ENCODE results near the gene EEF1B2.

- TF ChIP-seq CTCF (IDR thresholded peaks at IDR 0.05; ENCODE audit: borderline replicate concordance, extremely low read depth, low read length, poor library complexity, severe bottlenecking), result no peak
- TF ChIP-seq EZH2 (IDR thresholded peaks at IDR 0.05; ENCODE audit: borderline replicate concordance, low read depth, low read length, severe bottlenecking), result no peak
Observed at GRCh38 chr2:206193671-206194357, 34.1 kb downstream of the EEF1B2 start.

All from DND-41 (cell line).